GM23338 (cell line): ENCODE data around the gene SCN4B.

Source experiments
- CREB1 ChIP-seq: fragments of 250-450 bp; sonication (Bioruptor Pico); IDR thresholded peaks from 2 replicates; pipeline ENCODE4 v1.5.0; 2020; ENCODE audit warnings: low read depth, mild to moderate bottlenecking, moderate library complexity
- ETS1 ChIP-seq: IDR thresholded peaks from 2 replicates; pipeline ENCODE4 v1.6.1; 2016; ENCODE audit warnings: antibody characterized with exemption
- EZH2 ChIP-seq: fragments of 200-600 bp; sonication (generic); IDR thresholded peaks from one replicate; pipeline ENCODE4 v1.8.0; 2017; ENCODE audit warnings: antibody characterized with exemption, mild to moderate bottlenecking, low read depth; ENCODE audit not compliant: unreplicated experiment
- EZH2phosphoT487 ChIP-seq: fragments of 200-600 bp; sonication (generic); IDR thresholded peaks from one replicate; pipeline ENCODE4 v1.8.1; 2018; ENCODE audit warnings: antibody characterized with exemption; ENCODE audit not compliant: unreplicated experiment
- JUNB ChIP-seq: IDR thresholded peaks from one replicate; pipeline ENCODE4 v1.6.1; 2016; ENCODE audit warnings: antibody characterized with exemption; ENCODE audit not compliant: unreplicated experiment
- POLR2AphosphoS5 ChIP-seq: IDR thresholded peaks from 2 replicates; pipeline ENCODE4 v1.6.1; 2016; ENCODE audit warnings: antibody characterized with exemption, low read depth
- STAT1 ChIP-seq: IDR thresholded peaks from one replicate; pipeline ENCODE4 v1.6.1; 2016; ENCODE audit warnings: antibody characterized with exemption; ENCODE audit not compliant: unreplicated experiment
- ZNF114 ChIP-seq: fragments of 250-450 bp; sonication (Bioruptor Pico); IDR thresholded peaks from 2 replicates; pipeline ENCODE4 v1.5.0; 2020; ENCODE audit warnings: mild to moderate bottlenecking, moderate library complexity
- ZNF331 ChIP-seq: fragments of 250-450 bp; sonication (Bioruptor Pico); IDR thresholded peaks from 2 replicates; pipeline ENCODE4 v1.5.0; 2020; ENCODE audit warnings: low read depth, mild to moderate bottlenecking, moderate library complexity
- TF ChIP-seq, protein P1 (sequence below), 2 experiments: fragments of 200-600 bp in 1 of 2; sonication (generic) in 1 of 2; conservative IDR thresholded peaks; 2 replicates each; pipeline versions ENCODE4 v1.5.1 to v1.6.1; 2016 to 2017; ENCODE audit warnings: antibody characterized with exemption in 2 of 2, low read depth in 2 of 2, mild to moderate bottlenecking in 2 of 2, moderate library complexity in 1 of 2
- TF ChIP-seq, protein P2 (sequence below): IDR thresholded peaks from one replicate; pipeline ENCODE4 v1.6.1; 2018; ENCODE audit warnings: antibody characterized with exemption; ENCODE audit not compliant: unreplicated experiment
- TF ChIP-seq, protein P3 (sequence below): fragments of 250-450 bp; sonication (Bioruptor Pico); IDR thresholded peaks from 2 replicates; pipeline ENCODE4 v1.5.0; 2020; ENCODE audit warnings: mild to moderate bottlenecking, moderate library complexity

GRCh38 chr11:118111019-118111743 lies 41.4 kb downstream of the SCN4B start:
- TF ChIP-seq, protein P1, sequence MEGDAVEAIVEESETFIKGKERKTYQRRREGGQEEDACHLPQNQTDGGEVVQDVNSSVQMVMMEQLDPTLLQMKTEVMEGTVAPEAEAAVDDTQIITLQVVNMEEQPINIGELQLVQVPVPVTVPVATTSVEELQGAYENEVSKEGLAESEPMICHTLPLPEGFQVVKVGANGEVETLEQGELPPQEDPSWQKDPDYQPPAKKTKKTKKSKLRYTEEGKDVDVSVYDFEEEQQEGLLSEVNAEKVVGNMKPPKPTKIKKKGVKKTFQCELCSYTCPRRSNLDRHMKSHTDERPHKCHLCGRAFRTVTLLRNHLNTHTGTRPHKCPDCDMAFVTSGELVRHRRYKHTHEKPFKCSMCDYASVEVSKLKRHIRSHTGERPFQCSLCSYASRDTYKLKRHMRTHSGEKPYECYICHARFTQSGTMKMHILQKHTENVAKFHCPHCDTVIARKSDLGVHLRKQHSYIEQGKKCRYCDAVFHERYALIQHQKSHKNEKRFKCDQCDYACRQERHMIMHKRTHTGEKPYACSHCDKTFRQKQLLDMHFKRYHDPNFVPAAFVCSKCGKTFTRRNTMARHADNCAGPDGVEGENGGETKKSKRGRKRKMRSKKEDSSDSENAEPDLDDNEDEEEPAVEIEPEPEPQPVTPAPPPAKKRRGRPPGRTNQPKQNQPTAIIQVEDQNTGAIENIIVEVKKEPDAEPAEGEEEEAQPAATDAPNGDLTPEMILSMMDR (conservative IDR thresholded peaks at IDR 0.05; ENCODE audit: low read depth in 2 of 2): no peak
- TF ChIP-seq EZH2 (no peak), ZNF331 (CRISPR knock-in tag) (no peak), POLR2AphosphoS5 (no peak), ETS1 (no peak), CREB1 (CRISPR knock-in tag) (no peak), STAT1 (no peak), EZH2phosphoT487 (no peak), JUNB (no peak), ZNF114 (CRISPR knock-in tag) (no peak)
- TF ChIP-seq, protein P2, sequence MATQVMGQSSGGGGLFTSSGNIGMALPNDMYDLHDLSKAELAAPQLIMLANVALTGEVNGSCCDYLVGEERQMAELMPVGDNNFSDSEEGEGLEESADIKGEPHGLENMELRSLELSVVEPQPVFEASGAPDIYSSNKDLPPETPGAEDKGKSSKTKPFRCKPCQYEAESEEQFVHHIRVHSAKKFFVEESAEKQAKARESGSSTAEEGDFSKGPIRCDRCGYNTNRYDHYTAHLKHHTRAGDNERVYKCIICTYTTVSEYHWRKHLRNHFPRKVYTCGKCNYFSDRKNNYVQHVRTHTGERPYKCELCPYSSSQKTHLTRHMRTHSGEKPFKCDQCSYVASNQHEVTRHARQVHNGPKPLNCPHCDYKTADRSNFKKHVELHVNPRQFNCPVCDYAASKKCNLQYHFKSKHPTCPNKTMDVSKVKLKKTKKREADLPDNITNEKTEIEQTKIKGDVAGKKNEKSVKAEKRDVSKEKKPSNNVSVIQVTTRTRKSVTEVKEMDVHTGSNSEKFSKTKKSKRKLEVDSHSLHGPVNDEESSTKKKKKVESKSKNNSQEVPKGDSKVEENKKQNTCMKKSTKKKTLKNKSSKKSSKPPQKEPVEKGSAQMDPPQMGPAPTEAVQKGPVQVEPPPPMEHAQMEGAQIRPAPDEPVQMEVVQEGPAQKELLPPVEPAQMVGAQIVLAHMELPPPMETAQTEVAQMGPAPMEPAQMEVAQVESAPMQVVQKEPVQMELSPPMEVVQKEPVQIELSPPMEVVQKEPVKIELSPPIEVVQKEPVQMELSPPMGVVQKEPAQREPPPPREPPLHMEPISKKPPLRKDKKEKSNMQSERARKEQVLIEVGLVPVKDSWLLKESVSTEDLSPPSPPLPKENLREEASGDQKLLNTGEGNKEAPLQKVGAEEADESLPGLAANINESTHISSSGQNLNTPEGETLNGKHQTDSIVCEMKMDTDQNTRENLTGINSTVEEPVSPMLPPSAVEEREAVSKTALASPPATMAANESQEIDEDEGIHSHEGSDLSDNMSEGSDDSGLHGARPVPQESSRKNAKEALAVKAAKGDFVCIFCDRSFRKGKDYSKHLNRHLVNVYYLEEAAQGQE: no peak
- TF ChIP-seq, protein P3, sequence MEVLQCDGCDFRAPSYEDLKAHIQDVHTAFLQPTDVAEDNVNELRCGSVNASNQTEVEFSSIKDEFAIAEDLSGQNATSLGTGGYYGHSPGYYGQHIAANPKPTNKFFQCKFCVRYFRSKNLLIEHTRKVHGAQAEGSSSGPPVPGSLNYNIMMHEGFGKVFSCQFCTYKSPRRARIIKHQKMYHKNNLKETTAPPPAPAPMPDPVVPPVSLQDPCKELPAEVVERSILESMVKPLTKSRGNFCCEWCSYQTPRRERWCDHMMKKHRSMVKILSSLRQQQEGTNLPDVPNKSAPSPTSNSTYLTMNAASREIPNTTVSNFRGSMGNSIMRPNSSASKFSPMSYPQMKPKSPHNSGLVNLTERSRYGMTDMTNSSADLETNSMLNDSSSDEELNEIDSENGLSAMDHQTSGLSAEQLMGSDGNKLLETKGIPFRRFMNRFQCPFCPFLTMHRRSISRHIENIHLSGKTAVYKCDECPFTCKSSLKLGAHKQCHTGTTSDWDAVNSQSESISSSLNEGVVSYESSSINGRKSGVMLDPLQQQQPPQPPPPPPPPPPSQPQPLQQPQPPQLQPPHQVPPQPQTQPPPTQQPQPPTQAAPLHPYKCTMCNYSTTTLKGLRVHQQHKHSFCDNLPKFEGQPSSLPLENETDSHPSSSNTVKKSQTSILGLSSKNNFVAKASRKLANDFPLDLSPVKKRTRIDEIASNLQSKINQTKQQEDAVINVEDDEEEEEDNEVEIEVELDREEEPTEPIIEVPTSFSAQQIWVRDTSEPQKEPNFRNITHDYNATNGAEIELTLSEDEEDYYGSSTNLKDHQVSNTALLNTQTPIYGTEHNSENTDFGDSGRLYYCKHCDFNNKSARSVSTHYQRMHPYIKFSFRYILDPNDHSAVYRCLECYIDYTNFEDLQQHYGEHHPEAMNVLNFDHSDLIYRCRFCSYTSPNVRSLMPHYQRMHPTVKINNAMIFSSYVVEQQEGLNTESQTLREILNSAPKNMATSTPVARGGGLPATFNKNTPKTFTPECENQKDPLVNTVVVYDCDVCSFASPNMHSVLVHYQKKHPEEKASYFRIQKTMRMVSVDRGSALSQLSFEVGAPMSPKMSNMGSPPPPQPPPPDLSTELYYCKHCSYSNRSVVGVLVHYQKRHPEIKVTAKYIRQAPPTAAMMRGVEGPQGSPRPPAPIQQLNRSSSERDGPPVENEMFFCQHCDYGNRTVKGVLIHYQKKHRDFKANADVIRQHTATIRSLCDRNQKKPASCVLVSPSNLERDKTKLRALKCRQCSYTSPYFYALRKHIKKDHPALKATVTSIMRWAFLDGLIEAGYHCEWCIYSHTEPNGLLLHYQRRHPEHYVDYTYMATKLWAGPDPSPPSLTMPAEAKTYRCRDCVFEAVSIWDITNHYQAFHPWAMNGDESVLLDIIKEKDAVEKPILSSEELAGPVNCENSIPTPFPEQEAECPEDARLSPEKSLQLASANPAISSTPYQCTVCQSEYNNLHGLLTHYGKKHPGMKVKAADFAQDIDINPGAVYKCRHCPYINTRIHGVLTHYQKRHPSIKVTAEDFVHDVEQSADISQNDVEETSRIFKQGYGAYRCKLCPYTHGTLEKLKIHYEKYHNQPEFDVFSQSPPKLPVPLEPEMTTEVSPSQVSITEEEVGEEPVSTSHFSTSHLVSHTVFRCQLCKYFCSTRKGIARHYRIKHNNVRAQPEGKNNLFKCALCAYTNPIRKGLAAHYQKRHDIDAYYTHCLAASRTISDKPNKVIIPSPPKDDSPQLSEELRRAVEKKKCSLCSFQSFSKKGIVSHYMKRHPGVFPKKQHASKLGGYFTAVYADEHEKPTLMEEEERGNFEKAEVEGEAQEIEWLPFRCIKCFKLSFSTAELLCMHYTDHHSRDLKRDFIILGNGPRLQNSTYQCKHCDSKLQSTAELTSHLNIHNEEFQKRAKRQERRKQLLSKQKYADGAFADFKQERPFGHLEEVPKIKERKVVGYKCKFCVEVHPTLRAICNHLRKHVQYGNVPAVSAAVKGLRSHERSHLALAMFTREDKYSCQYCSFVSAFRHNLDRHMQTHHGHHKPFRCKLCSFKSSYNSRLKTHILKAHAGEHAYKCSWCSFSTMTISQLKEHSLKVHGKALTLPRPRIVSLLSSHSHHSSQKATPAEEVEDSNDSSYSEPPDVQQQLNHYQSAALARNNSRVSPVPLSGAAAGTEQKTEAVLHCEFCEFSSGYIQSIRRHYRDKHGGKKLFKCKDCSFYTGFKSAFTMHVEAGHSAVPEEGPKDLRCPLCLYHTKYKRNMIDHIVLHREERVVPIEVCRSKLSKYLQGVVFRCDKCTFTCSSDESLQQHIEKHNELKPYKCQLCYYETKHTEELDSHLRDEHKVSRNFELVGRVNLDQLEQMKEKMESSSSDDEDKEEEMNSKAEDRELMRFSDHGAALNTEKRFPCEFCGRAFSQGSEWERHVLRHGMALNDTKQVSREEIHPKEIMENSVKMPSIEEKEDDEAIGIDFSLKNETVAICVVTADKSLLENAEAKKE: no peak
